Hematopoietic multipotent progenitor cell (in vitro differentiated cells): ENCODE measurements around the gene LRSAM1. TPM values are rescaled to one million over a fixed set of nuclear protein-coding genes. Genes with fewer than 3 reads are reported as not detected.
A peak's percentile ranks its signal among the peaks of the same experiment; 100 is the strongest.

Experiments used
- DNase-seq, 3 donors: peaks; one replicate each; pipeline ENCODE4 v3.0.0-alpha.2; 2011 to 2015; ENCODE audit warnings: low read depth in 2 of 3, low spot score in 2 of 3
- total RNA-seq: library from RNA; depleted of rRNA; stranded (reverse); fragments of >200 nt; gene quantifications from one replicate; pipeline ENCODE4 v1.2.3, GENCODE V29; 2012

Gene LRSAM1
- total RNA-seq, 1 donor, result 14.0 TPM

GRCh38 chr9:127424676-127424999, 26.7 kb upstream of the LRSAM1 start:
- DNase-seq, result peak in 2 of 3 donors; percentile 28 to 38

DNA sequence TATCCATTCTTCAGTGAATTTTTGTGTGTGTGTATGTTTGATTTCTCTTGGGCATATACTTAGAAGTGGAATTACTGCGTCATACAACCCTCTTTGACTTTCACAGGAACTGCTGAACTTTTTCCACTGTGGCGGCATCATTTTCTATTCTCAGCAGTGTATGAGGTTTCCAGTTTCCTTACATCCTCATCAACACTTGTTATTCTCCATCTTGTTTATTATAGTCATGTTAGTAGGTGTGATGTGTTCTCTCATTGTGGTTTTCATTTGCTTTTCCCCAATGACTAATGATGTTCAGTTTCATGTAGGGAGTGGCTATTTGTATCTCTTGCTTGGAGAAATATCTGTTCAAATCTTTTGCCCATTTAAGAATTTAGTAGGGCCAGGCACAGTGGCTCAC, 24.6 kb upstream of the LRSAM1 start:
- DNase-seq, result no peak

DNA sequence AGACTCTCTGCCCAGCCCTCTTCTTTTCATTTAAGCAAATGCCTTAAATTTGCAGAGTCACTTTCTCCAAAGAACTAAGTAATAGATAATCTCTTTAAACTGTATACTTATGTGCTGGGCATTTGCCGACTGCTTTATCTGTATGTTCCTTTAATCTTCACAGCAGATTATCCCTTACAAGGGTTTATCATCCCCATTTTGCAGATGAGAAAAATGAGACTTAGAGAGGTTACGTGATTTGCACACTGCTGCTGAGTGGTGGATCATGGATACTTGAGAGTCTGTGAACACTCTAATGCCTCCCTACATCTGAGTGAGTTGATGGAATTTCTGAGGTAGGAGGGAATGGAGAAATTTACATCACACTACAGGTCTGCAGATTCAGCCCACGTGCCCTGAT, 23.0 kb upstream of the LRSAM1 start:
- DNase-seq, result no peak

- DNase-seq, result no peak
Observed at GRCh38 chr9:127430415-127430814, 20.9 kb upstream of the LRSAM1 start.

GRCh38 chr9:127437497-127438264, 13.6 kb upstream of the LRSAM1 start:
- peak in 1 of 3 donors; percentile 15 for DNase-seq

- DNase-seq, result no peak
Observed at GRCh38 chr9:127438394-127438793, 12.9 kb upstream of the LRSAM1 start.

GRCh38 chr9:127444283-127444920, 6.9 kb upstream of the LRSAM1 start:
- no peak for DNase-seq

GRCh38 chr9:127444921-127445850, 6.1 kb upstream of the LRSAM1 start:
- DNase-seq, result no peak

DNA sequence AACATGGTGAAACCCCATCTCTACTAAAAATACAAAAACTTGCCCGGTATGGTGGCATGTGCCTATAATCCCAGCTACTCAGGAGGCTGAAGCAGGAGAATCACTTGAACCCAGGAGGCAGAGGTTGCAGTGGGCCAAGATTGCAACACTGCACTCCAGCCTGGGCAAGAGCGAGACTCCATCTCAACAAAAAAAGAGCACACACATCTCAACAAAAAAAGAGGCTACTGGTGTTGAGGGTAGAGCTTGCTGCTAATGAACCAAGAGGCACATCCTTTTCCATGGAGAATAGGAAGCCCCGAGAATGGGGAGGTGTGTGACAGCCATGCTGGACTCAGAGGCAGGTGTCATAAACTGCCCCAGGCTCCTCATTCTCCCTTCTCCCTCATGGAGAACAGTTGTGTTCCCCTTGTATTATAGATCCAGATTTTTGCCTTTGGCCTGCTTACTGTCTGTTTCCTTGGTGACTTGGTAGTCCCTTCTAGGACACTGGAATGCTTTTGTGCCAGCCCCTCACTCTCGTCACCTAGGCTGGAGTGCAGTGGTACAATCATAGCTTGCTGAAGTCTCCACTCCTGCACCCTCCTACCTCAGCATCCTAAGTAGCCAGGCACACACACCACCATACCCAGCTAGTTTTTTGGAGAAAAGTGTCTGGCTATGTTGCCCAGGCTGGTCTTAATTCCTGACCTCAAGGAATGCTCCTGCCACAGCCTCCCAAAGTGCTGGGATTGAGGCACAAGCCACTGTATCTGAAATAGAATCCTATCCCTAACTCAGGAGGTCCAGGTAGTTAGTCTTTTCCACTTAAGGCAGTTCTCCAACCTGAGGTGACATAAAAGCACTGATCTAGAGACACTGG, 5.2 kb upstream of the LRSAM1 start:
- no peak for DNase-seq

DNA sequence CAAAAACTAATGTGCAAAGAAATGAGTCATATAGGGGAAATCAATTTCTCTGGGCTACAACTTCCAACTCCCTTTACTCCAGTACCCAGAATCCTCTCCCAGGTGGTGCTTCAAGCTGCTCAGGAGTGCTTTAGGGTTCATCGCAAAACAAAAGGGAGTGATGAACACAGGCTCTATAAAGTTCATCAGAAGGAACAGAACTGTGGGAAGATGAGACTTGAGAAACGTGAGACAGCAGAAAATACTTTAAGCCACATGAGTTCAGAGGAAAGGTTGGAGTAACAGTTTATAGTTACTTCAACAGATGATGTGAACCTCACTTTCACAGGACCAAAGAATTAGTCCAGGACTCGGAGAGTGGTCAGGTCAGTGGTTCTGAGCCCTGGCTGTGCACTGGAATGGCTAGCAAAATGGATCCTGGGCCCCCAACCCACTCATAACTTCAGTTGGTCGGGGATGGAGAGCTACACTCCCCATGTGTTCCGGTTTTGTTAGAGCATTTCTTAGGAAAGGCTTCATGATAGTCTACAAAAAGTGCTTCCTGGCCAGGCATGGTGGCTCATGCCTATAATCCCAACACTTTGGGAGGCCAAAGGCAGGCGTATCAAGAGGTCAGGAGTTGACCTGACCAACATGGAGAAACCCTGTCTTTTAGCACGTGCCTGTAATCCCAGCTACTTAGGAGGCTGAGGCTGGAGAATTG, 4.4 kb upstream of the LRSAM1 start:
- no peak for DNase-seq

DNA sequence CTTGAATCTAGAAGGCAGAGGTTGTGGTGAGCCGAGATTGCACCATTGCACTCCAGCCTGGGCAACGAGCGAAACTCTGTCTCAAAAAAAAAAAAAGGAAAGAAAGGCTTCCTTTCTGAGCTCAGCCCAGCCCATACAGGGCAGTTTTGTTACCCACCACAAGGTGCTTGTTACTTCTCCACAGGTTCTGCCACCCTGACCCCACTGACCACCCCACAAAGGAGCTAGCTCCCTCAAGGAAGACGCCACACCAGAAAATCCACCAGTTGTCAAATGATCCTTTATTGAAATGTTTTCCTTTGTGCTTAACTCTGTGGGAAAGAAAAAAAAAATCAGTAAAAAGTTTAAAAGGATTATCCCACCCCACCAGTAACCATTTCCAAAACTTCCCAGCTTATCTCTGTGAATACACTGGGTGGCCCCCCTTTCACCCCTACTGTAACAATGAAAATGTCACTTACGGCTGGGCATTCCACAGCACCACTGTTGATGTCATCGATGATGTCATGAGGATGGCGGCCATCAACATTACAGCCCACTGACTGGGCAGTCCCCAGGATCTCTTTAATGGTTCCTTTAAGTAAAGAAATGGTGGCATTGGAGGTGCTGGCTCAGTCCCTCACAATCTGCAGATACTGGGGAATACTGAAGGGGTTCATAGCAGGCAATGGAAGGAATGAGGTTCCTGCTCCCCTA, 3.7 kb upstream of the LRSAM1 start:
- no peak for DNase-seq

- DNase-seq, result no peak
Observed at GRCh38 chr9:127448112-127448805, 3.1 kb upstream of the LRSAM1 start.

DNA sequence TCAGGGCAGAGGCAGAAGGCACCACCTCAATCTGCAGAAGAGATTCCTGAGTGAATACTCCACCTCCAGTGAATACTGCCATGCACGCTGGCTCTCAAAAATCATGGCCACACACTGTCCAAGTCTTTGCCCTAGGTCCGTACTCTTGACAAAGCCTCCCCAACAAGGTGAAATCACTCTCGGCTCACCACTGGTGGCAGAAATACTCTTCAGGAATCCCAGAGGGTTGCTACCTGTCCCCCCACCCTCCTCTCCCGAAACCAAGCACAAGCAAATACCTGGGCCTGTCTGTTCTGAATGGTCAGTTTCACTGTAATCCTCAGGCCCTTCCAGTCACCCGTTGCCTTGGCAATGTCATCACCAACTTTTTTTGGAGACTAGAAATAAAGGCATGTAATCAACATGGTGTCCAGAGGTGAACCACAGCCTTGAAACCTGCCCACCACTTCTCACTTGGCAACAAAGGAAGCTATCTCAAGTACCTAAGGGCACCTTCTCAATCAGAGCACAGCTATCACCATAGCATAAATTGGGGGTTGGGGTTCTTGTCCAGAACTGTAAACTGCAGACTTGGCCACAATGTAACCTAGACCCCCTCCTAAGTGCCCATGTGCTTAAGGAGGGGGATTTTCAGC, 1.9 kb upstream of the LRSAM1 start:
- DNase-seq, result no peak

DNA sequence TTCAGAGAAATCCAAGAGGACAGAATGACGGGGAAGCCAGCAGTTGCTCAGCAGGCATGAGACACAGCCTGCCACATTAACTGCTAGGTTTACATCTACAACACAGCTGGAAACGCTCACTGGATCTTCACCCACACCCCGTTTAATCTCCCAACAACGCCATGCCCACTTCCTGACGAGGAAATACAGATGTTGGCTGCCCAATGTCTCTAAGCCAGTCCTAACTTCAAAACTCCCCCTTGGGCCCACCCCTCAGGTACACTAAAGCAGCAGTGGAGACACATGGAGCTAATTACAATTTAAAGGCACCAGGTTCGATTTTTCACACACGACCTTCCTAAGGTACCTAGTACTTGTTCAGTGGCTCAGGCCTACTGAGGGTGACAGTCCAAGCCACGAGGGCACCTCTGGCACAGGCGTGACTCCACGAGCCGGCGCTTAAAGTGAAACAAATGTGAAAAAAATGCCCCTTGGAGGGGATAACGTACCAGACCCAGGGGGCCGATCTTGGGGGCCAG, 1.0 kb upstream of the LRSAM1 start:
- DNase-seq, result peak in 1 of 3 donors; percentile 17

DNA sequence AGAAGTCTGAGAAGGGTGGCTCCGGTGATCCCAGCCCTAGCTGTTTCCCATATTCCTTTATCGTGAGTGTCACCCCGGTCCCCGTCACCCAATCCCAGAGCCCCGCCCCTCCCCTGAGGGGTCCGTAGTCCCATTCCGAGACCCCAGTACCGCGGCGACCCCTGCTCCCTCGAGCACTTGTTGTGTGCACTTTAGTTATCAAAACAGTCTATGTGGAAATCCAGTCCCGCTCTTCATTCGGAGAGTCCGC, 223 bp downstream of the LRSAM1 start:
- DNase-seq, result no peak

GRCh38 chr9:127451858-127452656, 747 bp downstream of the LRSAM1 start:
- DNase-seq, result peak in 2 of 3 donors; percentile 27 to 36

- no peak for DNase-seq
Observed at GRCh38 chr9:127452691-127453090, 1.4 kb downstream of the LRSAM1 start.
